GM23248 (cell line): ENCODE data around the gene NEDD4L.

Source experiments
- EZH2 ChIP-seq: fragments of 200-600 bp; sonication (generic); IDR thresholded peaks from 2 replicates; pipeline ENCODE4 v1.6.1; 2018; ENCODE audit warnings: antibody characterized with exemption, mild to moderate bottlenecking; ENCODE audit not compliant: insufficient read depth, poor library complexity, severe bottlenecking
- EZH2phosphoT487 ChIP-seq: fragments of 200-600 bp; sonication (generic); IDR thresholded peaks from 2 replicates; pipeline ENCODE4 v1.6.1; 2018; ENCODE audit warnings: antibody characterized with exemption, moderate library complexity, mild to moderate bottlenecking, low read depth; ENCODE audit not compliant: insufficient read depth

GRCh38 chr18:58291131-58291530 is 247.1 kb downstream of the NEDD4L start:
- TF ChIP-seq EZH2phosphoT487 (no peak), EZH2 (no peak)
